Subcutaneous adipose tissue (tissue), 4 donors: ENCODE results near the gene OCIAD2. TPM values are rescaled to one million over a fixed set of nuclear protein-coding genes. Genes with fewer than 3 reads are reported as not detected.

ENCODE experiments used
- CTCF ChIP-seq: fragments of 450-650 bp; IDR thresholded peaks from one replicate; pipeline ENCODE4 v1.5.1; 2016; ENCODE audit warnings: low read depth, mild to moderate bottlenecking, control low read depth, antibody characterized with exemption, moderate library complexity
- total RNA-seq, 4 donors: library from RNA; depleted of rRNA; stranded (reverse); fragments of >200 nt; gene quantifications; one replicate each; pipeline ENCODE4 v1.1.0, GENCODE V29; 2016

The OCIAD2 gene
- total RNA-seq: 1 to 10 TPM; 2.9 to 8.5 (median 7.6) TPM

GRCh38 chr4:48906206-48907173 lies at the start of gene OCIAD2:
OCIAD2 (minus strand) TSS chr4:48906774; CDS start chr4:48904549, 2,225 bp downstream.
- no peak for TF ChIP-seq CTCF

GRCh38 chr4:48954314-48954713 lies 47.7 kb upstream of the OCIAD2 start:
- TF ChIP-seq CTCF: no peak

GRCh38 chr4:48949518-48950219 lies 43.1 kb upstream of the OCIAD2 start:
- no peak for TF ChIP-seq CTCF

GRCh38 chr4:48949086-48949485 lies 42.5 kb upstream of the OCIAD2 start:
- TF ChIP-seq CTCF: no peak

- TF ChIP-seq CTCF: no peak
These were observed 41.2 kb upstream of the OCIAD2 start for GRCh38 chr4:48947731-48948130.

- no peak for TF ChIP-seq CTCF
These were observed 39.4 kb upstream of the OCIAD2 start for GRCh38 chr4:48945981-48946380.

GRCh38 chr4:48944756-48945241 lies 38.2 kb upstream of the OCIAD2 start:
- TF ChIP-seq CTCF: no peak
